Esophagus mucosa (tissue), 1 donor: ENCODE measurements around the gene NTRK1. TPM values are rescaled to one million over a fixed set of nuclear protein-coding genes. Genes with fewer than 3 reads are reported as not detected.
"Not testable (repeated sequence)": the region's sequence is repeated elsewhere in the genome, so short reads cannot be mapped to it uniquely, and the experiment has no call there.

ENCODE experiments used
- ATAC-seq: fragments of 200-7000 bp; cut with Tn5 transposase; one replicate; pipeline ENCODE4 v1.9.1; 2020
- total RNA-seq: library from RNA; stranded (reverse); gene quantifications from one replicate; pipeline ENCODE4 v1.2.4, GENCODE V29; 2023
- donor health status: DM: yes; HTN: yes; CAD: no.

Gene NTRK1
- total RNA-seq, 1 donor from 2014 or later = 0.16 TPM

- peak; percentile 91 for ATAC-seq
Measured at GRCh38 chr1:156920233-156921052, 59.8 kb downstream of the NTRK1 start, which contains the start of gene LRRC71. Gene LRRC71 (plus strand): TSS chr1:156920632. CDS start chr1:156920804, 172 bp downstream.

- no peak for ATAC-seq
Measured at GRCh38 chr1:156921053-156921529, 60.4 kb downstream of the NTRK1 start.

- ATAC-seq = no peak
Measured at GRCh38 chr1:156922986-156923669, 62.5 kb downstream of the NTRK1 start.

DNA sequence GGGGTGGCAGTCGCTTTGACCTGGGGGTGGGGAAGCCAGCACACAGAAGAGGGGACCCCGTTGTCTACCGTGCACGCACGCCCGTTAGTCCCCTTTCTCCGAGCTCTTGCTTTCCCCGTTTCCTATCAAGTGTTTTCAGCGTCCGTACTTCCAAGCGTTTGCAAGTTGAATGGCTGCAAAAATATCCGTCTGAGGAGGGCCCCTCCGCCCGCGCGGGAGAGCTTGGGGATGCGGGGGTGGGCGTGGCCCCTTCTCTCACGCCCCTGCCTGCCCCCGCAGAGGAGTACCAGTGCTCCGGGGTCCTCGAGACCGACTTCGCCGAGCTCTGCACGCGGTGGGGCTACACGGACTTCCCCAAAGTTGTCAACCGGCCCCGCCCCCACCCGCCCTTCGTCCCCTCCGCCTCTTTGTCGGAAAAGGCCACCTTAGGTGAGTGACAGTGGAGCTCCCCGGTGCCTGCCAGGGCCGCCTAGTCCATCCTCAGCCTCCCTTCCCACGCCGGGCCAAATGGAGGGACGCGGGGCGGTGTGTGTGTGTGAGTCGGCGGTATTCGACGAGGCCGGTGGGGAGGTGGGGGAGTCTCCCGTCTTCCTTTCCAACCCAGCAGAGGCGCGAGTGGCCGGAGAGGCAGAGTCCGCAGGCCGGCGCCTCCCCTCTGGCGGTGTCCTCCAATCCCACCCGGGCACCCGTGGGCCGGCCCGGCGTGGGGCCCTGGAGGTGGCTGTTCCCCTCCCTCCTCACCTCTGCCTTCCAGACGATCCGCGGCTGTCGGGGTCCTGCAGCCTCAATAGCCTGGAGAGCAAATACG, 63.2 kb downstream of the NTRK1 start:
- no peak for ATAC-seq

DNA sequence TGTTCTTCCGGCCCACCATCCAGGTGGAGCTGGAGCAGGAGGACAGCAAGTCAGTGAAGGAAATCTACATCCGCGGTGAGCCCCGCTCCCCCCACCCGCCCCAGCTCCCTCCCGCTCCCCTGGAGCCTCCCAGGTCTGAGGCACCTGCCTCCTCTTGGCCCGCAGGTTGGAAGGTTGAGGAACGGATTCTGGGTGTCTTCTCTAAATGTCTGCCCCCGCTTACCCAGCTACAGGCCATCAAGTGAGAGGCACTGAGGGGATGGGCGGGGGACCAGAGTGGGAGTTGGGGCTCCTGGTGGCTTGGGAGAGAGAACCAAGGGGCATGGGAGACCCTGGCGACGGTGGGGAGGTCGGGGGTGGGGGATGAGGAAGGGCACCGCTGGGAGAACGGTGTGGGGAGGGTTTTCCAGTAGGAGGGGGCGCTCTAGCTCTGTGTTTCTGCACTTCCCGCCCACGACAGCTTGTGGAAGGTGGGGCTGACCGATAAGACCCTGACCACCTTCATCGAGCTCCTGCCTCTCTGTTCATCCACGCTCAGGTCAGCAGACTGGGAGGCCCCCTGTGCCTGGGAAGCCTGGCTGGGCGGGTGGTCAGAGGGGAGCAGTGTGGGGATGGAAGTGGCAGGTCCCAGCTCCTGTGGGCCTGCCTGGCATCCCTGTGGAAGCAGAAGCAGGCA, 64.0 kb downstream of the NTRK1 start:
- ATAC-seq = no peak

- ATAC-seq = no peak
Measured at GRCh38 chr1:156925154-156926010, 64.7 kb downstream of the NTRK1 start.

DNA sequence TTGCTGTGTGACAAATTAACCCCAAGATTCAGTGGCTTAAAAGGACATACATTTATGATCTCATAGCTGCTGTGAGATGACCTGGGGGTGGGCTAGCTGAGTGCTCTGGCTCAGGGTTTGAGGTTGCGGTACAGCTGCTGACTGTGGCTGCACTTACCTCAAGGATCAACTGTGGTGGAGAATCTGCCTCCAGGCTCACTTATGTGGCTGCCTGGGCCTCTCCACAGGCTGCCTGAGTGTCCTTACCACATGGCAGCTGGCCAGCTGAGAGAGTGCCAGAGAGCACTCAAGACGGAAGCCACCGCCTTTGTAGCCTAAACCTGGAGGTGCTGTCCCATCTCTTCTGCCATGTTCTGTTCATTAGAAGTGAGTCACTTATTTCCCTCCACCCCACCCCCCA, 65.5 kb downstream of the NTRK1 start:
- peak; percentile 50 for ATAC-seq

DNA sequence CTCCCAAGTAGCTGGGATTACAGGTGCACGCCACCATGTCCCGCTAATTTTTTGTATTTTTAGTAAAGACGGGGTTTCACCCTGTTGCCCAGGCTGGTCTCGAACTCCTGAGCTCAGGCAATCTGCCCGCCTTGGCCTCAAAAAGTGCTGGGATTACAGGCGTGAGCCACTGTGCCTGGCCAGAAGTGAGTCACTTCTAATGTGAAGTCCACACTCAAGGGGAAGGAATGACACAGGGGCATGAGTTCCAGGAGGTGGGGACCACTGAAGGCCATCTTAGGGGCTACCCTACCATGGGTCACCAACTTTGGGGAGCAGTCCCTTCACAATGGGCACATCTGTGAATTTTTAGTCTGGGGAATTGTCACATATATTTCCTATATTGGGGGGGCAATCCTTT, 66.0 kb downstream of the NTRK1 start:
- not testable (repeated sequence) for ATAC-seq

- ATAC-seq = peak; percentile 62
Measured at GRCh38 chr1:156927215-156928042, 66.8 kb downstream of the NTRK1 start.

DNA sequence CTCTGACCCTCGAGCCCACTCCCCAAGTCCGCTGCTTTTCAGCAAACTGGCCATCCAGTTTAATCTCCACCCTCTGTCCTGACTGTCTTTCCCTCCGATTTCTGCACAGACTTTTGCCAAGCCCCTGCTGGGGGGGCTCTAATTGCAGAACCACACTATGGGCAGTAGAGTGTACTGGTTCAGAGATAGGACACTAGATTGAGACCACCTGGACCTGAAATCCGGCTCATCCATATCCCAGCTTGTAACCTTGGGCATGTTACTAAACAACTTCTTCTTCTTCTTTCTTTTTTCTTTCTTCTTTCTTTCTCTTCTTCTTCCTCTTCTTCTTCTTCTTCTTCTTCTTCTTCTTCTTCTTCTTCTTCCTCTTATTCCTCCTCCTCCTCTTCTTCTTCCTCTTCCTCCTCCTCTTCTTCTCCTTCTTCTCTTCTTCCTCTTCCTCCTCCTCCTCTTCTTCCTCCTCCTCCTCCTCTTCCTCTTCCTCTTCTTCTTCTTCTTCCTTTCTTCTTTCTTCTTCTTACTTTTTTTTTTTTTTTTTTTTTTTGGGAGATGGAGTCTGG, 67.5 kb downstream of the NTRK1 start:
- ATAC-seq = no peak

- ATAC-seq = no peak
Measured at GRCh38 chr1:156929596-156930238, 69.1 kb downstream of the NTRK1 start.

GRCh38 chr1:156930483-156930882, 69.8 kb downstream of the NTRK1 start:
- ATAC-seq = no peak

Other genes starting within 250 kb of the NTRK1 start
- not detected for gene HAPLN2, start 241.4 kb upstream of the NTRK1 start, total RNA-seq
- gene BCAN, start 218.7 kb upstream of the NTRK1 start, total RNA-seq = not detected
- gene NES, start 183.5 kb upstream of the NTRK1 start, total RNA-seq = 3.0 TPM
- gene CRABP2, start 155.3 kb upstream of the NTRK1 start, total RNA-seq = 1,373 TPM
- 23.5 TPM for gene METTL25B, start 132.4 kb upstream of the NTRK1 start, total RNA-seq
- gene ISG20L2, start 132.1 kb upstream of the NTRK1 start, total RNA-seq = 27.5 TPM
- gene MRPL24, start 119.8 kb upstream of the NTRK1 start, total RNA-seq = 67.4 TPM
- gene HDGF, start 109.2 kb upstream of the NTRK1 start, total RNA-seq = 205 TPM
- 61.1 TPM for gene PRCC, start 93.3 kb upstream of the NTRK1 start, total RNA-seq
- 1.4 TPM for gene SH2D2A, start 44.0 kb upstream of the NTRK1 start, total RNA-seq
- gene INSRR, start 1.7 kb upstream of the NTRK1 start, total RNA-seq = not detected
- gene PEAR1, start 32.9 kb downstream of the NTRK1 start, total RNA-seq = 1.6 TPM
- not detected for gene LRRC71, start 59.8 kb downstream of the NTRK1 start, total RNA-seq
- gene ARHGEF11, start 184.9 kb downstream of the NTRK1 start, total RNA-seq = 13.2 TPM
- gene ETV3L, start 238.9 kb downstream of the NTRK1 start, total RNA-seq = not detected